HL-60 (cell line): ENCODE measurements around the gene LPCAT1.

Experiments
- CTCF ChIP-seq: IDR thresholded peaks from one replicate; pipeline ENCODE4 v1.5.1; 2011; ENCODE audit warnings: low read length, control low read depth, inconsistent platforms; ENCODE audit not compliant: insufficient read depth
- POLR2AphosphoS5 ChIP-seq: IDR thresholded peaks from 2 replicates; pipeline ENCODE4 v1.6.1; 2012; ENCODE audit warnings: low read depth
- TF ChIP-seq, protein P1 (sequence below): IDR thresholded peaks from 2 replicates; pipeline ENCODE4 v1.6.1; 2012; ENCODE audit warnings: low read depth; ENCODE audit not compliant: insufficient replicate concordance

DNA sequence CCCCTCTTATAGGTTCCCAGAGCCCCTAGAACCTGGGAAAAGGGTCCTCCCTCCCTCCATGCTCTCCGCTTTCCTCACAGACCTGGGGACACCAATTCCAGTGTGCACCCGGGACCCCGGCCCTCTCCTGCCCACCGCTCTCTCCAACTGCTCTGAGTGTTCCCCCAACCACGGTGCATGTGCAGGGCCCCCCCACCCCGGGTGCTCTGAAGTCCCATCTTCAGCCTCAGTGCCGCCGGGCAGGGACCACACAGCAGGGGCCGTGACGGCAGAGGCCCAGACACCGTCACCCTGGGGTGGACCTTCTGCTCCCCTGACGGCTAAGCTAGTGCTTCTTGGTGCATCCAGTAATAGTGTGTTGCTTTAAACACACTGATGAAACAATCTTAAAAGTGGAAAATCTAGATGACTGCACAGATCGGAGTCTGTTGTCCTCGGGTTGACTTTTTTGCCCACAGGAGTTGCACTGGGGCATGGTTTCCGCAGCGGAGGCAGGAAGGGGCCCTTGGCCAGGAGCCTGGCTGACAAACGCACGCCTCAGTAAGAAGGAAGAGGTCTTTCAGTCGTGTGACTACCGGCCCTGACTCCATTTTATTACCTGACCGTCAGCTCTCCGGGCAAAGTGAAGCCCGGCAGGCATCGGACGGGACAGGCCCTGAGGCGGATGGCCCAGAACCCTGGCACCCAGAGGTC is 42.3 kb downstream of the LPCAT1 start:
- no peak for TF ChIP-seq POLR2AphosphoS5
- no peak for TF ChIP-seq CTCF
- TF ChIP-seq, protein P1, sequence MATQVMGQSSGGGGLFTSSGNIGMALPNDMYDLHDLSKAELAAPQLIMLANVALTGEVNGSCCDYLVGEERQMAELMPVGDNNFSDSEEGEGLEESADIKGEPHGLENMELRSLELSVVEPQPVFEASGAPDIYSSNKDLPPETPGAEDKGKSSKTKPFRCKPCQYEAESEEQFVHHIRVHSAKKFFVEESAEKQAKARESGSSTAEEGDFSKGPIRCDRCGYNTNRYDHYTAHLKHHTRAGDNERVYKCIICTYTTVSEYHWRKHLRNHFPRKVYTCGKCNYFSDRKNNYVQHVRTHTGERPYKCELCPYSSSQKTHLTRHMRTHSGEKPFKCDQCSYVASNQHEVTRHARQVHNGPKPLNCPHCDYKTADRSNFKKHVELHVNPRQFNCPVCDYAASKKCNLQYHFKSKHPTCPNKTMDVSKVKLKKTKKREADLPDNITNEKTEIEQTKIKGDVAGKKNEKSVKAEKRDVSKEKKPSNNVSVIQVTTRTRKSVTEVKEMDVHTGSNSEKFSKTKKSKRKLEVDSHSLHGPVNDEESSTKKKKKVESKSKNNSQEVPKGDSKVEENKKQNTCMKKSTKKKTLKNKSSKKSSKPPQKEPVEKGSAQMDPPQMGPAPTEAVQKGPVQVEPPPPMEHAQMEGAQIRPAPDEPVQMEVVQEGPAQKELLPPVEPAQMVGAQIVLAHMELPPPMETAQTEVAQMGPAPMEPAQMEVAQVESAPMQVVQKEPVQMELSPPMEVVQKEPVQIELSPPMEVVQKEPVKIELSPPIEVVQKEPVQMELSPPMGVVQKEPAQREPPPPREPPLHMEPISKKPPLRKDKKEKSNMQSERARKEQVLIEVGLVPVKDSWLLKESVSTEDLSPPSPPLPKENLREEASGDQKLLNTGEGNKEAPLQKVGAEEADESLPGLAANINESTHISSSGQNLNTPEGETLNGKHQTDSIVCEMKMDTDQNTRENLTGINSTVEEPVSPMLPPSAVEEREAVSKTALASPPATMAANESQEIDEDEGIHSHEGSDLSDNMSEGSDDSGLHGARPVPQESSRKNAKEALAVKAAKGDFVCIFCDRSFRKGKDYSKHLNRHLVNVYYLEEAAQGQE, result no peak
